ENCODE measurements around the gene SPANXN5.
"Not testable (repeated sequence)": the region's sequence is repeated elsewhere in the genome, so short reads cannot be mapped to it uniquely, and the experiment has no call there.

SPANXN5 gene

DNA sequence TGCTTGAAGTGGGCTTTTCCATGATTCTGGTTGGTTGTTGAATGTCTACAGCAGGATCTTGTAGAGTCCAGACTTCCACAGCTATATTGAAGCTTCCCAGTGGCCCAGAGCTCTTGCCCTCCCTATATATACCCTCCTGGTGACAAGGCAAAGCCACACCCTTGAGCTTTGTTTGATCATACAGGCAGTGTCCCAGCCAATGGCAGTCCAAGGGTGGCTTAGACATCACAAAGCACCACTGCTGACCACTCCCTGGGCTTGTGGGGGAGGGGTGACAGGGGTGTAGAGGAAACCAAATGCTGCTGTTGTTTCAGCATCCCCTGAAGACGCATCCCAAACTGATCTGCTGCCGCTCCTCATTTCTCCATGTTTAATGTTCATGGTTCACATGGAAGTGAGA, at the start of gene SPANXN5:
TSS of gene SPANXN5 (minus strand) at position 101 of the 400 bp plus-strand sequence. CDS start at position 22, 79 bp downstream.
- not testable (repeated sequence) for DNase-seq (ENCODE audit: low read depth)

DNA sequence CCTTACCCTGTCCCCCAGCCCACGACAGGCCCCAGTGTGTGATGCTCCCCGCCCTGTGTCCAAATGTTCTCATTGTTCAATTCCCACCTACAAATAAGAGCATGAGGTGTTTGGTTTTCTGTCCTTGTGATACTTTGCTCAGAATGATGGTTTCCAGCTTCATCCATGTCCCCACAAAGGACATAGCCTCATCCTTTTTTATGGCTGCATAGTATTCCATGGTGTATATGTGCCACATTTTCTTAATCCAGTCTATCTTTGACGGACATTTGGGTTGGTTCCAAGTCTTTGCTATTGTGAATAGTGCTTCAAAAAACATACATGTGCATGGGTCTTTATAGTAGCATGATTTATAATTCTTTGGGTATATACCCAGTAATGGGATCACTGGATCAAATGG, 46.4 kb upstream of the SPANXN5 start:
- DNase-seq (ENCODE audit: low read depth) = not testable (repeated sequence)

GRCh38 chrX:52839137-52839536, 41.9 kb upstream of the SPANXN5 start:
- no peak for DNase-seq (ENCODE audit: low read depth)

DNA sequence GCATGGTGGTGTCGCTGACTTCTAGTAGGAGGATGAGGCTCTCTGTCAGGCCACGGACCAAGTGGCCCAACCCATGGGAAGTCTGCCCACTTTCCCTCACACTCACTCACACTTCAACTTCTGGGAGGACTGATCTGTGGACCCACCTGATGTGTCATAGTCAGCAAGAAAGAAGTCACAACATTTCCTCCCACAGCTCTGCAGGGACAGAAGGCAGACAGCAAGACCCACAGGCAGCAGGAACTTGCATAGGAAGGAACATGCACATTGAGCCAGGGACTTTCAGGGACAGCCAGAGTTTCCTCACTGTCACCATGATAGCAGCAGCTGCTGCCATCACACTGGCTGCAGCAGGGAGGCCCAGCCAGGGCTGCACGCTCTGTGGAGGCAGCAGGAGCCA, 33.3 kb upstream of the SPANXN5 start:
- no peak for DNase-seq (ENCODE audit: low read depth)

DNA sequence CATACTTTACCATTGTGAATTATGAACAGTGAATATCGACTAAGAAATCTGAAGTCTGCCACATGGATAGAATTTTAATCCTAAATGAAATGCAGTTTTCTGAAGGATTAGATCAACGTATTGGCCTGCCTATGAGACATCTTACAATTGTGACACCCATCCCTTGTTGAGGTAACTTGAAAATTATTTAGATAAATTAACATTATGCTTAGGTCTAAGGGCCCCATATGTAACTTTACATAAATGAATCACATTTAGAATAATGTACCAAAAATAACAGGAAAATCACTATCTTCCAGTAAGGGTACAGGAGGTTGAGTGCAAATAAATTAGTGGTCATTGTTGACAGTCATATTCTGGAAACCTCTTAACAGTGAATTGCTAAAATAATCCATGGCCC, 27.4 kb upstream of the SPANXN5 start:
- no peak for DNase-seq (ENCODE audit: low read depth)

- no peak for DNase-seq (ENCODE audit: low read depth)
Observed at GRCh38 chrX:52821079-52821760, 24.0 kb upstream of the SPANXN5 start.

DNA sequence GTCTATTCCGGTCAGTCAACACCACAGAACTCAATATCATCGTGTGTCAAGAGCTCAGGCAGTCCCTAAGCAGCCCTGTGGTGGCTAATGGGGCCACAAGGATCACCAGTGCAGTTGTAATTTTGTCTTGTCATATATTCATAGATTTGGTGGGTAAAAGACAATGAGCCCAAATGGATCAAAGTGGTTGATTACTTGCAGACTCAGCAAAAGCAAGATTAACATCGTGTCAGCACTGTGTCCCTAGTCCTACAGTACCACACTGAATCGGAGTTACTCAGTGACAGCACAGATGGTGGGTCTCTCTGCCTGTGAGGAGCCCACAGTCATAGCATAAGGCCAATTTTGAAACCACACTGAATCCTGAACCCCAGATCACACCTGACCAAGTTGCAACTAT, 22.6 kb upstream of the SPANXN5 start:
- no peak for DNase-seq (ENCODE audit: low read depth)

DNA sequence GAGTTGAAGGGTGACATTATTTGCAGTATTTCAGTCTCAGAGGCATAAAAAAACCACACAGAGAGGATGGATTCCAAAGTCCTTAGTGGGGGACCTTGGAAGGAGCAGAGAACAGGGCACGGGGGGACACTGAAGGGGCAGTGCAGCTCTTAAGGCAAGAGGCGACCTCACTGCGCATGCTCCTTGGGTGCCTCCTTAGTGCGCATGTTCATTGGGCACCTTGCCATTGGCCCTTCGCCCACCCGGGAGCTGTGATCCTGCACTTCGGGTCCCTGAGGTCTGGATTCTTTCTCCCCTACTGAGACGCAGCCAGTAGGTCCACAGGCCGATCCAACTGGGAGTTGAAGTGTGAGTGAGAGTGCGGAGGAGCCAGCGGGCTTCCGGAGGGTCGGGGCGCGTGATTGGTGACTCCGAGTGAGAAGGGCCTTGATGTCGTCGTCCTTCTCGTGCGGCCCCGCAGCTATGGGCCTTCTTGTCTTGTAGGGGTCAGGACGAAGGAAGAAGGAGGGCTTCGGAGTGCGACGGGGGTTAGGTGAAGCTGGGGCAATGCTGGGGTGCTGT, 13.9 kb upstream of the SPANXN5 start, which contains the start of gene XAGE5:
TSS of gene XAGE5 (plus strand) at position 223 of the 561 bp plus-strand sequence. CDS start 1,280 bp downstream, outside the sequence.
- no peak for DNase-seq (ENCODE audit: low read depth)

- not testable (repeated sequence) for DNase-seq (ENCODE audit: low read depth)
Observed at GRCh38 chrX:52804876-52805275, 7.6 kb upstream of the SPANXN5 start.

DNA sequence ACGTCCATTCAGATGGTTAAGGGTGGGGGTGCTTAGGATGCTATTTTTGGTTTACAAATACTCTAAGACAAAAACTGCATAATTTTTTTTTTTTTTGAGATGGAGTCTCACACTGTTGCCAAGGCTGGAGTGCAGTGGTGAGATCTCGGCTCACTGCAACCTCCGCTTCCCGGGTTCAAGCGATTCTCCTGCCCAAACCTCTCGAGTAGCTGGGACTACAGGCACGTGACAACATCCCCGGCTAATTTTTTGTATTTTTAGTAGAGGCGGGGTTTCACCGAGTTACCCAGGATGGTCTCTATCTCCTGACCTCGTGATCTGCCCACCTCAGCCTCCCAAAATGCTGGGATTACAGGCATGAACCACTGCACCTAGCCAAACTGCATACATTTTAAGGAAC, 23.7 kb downstream of the SPANXN5 start:
- DNase-seq (ENCODE audit: low read depth) = not testable (repeated sequence)

- DNase-seq (ENCODE audit: low read depth) = not testable (repeated sequence)
Observed at GRCh38 chrX:52765983-52766382, 31.2 kb downstream of the SPANXN5 start.

- DNase-seq (ENCODE audit: low read depth) = not testable (repeated sequence)
Observed at GRCh38 chrX:52750952-52751351, 46.3 kb downstream of the SPANXN5 start, which contains the start of gene SSX2B. TSS of gene SSX2B (plus strand) at chrX:52751252. CDS start at chrX:52752681, 1,429 bp downstream.

Measured in stromal cell of bone marrow (primary cell).